Spleen (tissue), 11 donors: ENCODE results near the gene NFE2. TPM values are rescaled to one million over a fixed set of nuclear protein-coding genes. Genes with fewer than 3 reads are reported as not detected.

Source experiments
- DNase-seq: peaks from one replicate; pipeline ENCODE4 v3.0.0-alpha.2; 2020
- H3K27ac ChIP-seq, 8 donors: fragments of 200-600 bp; sonication (generic) in 7 of 8; 1 replicate in 4 of 8; 2 replicates in 4 of 8; pipeline versions ENCODE4 v1.5.0 to v1.8.0; 2016 to 2021; ENCODE audit warnings: inconsistent platforms in 4 of 8, mild to moderate bottlenecking in 4 of 8, moderate library complexity in 1 of 8
- H3K27me3 ChIP-seq, 7 donors: fragments of 200-600 bp; sonication (generic) in 6 of 7; replicated peaks in 1 of 7; 1 replicate in 4 of 7; 2 replicates in 3 of 7; pipeline versions ENCODE4 v1.5.0 to v1.8.0; 2016 to 2021; ENCODE audit warnings: inconsistent platforms in 3 of 7, mild to moderate bottlenecking in 1 of 7
- H3K36me3 ChIP-seq, 6 donors: fragments of 200-600 bp; sonication (generic) in 5 of 6; 1 replicate in 4 of 6; 2 replicates in 2 of 6; pipeline versions ENCODE4 v1.5.0 to v1.8.0; 2016 to 2021; ENCODE audit warnings: inconsistent platforms in 2 of 6
- H3K4me1 ChIP-seq, 6 donors: fragments of 200-600 bp; sonication (generic) in 5 of 6; 1 replicate in 3 of 6; 2 replicates in 3 of 6; pipeline versions ENCODE4 v1.5.0 to v1.8.0; 2016 to 2021; ENCODE audit warnings: inconsistent platforms in 3 of 6
- H3K4me3 ChIP-seq, 8 donors: fragments of 200-600 bp; sonication (generic) in 7 of 8; 1 replicate in 4 of 8; 2 replicates in 4 of 8; pipeline versions ENCODE4 v1.5.0 to v1.8.0; 2016 to 2021; ENCODE audit warnings: inconsistent platforms in 4 of 8, mild to moderate bottlenecking in 4 of 8, moderate library complexity in 2 of 8
- H3K9me3 ChIP-seq, 8 donors: fragments of 200-600 bp; sonication (generic) in 7 of 8; 1 replicate in 4 of 8; 2 replicates in 4 of 8; pipeline versions ENCODE4 v1.5.0 to v1.8.0; 2016 to 2021; ENCODE audit warnings: inconsistent platforms in 4 of 8
- CTCF ChIP-seq, 11 experiments: fragments of 200-600 bp in 7 of 11; fragments of 450-650 bp in 4 of 11; sonication (generic) in 4 of 11; IDR thresholded peaks in 8 of 11; conservative IDR thresholded peaks in 3 of 11; 1 replicate in 7 of 11; 2 replicates in 4 of 11; pipeline versions ENCODE4 v1.4.0 to v1.8.0; 2016 to 2021; ENCODE audit warnings: antibody characterized with exemption in 11 of 11, inconsistent platforms in 4 of 11, mild to moderate bottlenecking in 1 of 11
- POLR2A ChIP-seq, 3 donors: fragments of 450-650 bp; IDR thresholded peaks; one replicate each; pipeline ENCODE4 v1.5.1; 2017; ENCODE audit warnings: antibody characterized with exemption in 3 of 3, mild to moderate bottlenecking in 1 of 3
- POLR2AphosphoS5 ChIP-seq, 3 donors: sonication (generic); formaldehyde crosslinking; IDR thresholded peaks; one replicate each; pipeline ENCODE4 v1.5.1; 2017; ENCODE audit warnings: antibody characterized with exemption in 3 of 3
- WGBS, 5 donors: extraction: QIAGEN DNeasy Blood & Tissue Kit in 3 of 5; methylation state at CpG; one replicate each; pipeline versions ENCODE4 v1.1.5 to v1.1.7; 2013 to 2018; 5-methylcytosine and 5-hydroxymethylcytosine counted together
- intact Hi-C: fragments of 100-400 bp; cut with DNase I; formaldehyde crosslinking; loops from one replicate; pipeline ENCODE4 v1.15.0; 2023; ENCODE audit warnings: low total_unique reads
- polyA plus RNA-seq, 3 donors: library from polyadenylated mRNA; stranded (reverse); fragments of 200-250 nt; gene quantifications; one replicate each; pipeline ENCODE4 v1.2.1, GENCODE V29; 2013
- total RNA-seq, 7 donors: library from RNA; depleted of rRNA in 3 of 7; stranded (reverse); fragments of >200 nt in 3 of 7; fragmentation: NEBNext Ultra II Directional in 4 of 7; extraction: Animal tissue kit (Norgen Biotek cat#: 25700) in 4 of 7; gene quantifications; one replicate each; pipeline versions ENCODE4 v1.1.0 to v1.2.1, GENCODE V29; 2016 to 2021
- donor health status: healthy with polysubstance abuse.
- donor health status: DM: no; HTN: no; CAD: no; lungs with moderate emphysema.
- donor health status: DM: no; HTN: no; CAD: no.
- donor health status: Bipolar disorder and iron deficiency.
- donor health status: healthy.
- donor health status: DM: no; HTN: no; CAD: no.
- donor health status: DM: yes; HTN: yes; CAD: no.

The NFE2 gene
- total and polyA plus RNA-seq, 10 donors = 2.4 to 93.7 (median 24.7) TPM

GRCh38 chr12:54337854-54338650, 37.2 kb upstream of the NFE2 start:
- no peak for DNase-seq
- Histone ChIP-seq H3K4me3 (no peak overlapping the region), H3K36me3 (peaks cover 0 to 42% (median 28%) of the 10 kb centered on the region in 6 donors), H3K4me1 (peaks cover 11 to 66% (median 29%) of the 10 kb centered on the region in 6 donors), H3K27me3 (no peaks in the 10 kb centered on the region), H3K27ac (peak overlapping the region in 6 of 8 donors; percentile 10 to 61 (median 54)), H3K9me3 (no peaks in the 10 kb centered on the region)
- no peak for TF ChIP-seq POLR2AphosphoS5 (IDR thresholded peaks at IDR 0.05)
- TF ChIP-seq POLR2A (IDR thresholded peaks at IDR 0.05) = no peak
- intact Hi-C loops = no loop called here
- 68 to 86% (median 74%) methylated on average over 3 of the region's 3 CpGs for whole genome bisulfite sequencing, 5 donors

- H3K27ac ChIP-seq = peak overlapping the region in 6 of 8 donors; percentile 10 to 61 (median 54)
- 42 to 66% (median 57%) methylated on average over 3 of the region's 3 CpGs for WGBS, 5 donors
Observed at GRCh38 chr12:54337280-54337842, 36.5 kb upstream of the NFE2 start.

GRCh38 chr12:54333420-54334034, 32.7 kb upstream of the NFE2 start:
- no peak for TF ChIP-seq CTCF (IDR thresholded peaks at IDR 0.05 in 8 of 11, conservative IDR thresholded peaks at IDR 0.05 in 3 of 11)
- no peak for TF ChIP-seq POLR2A (IDR thresholded peaks at IDR 0.05)
- no peak for TF ChIP-seq POLR2AphosphoS5 (IDR thresholded peaks at IDR 0.05)
- 86 to 98% (median 92%) methylated on average over 4 of the region's 4 CpGs for WGBS, 5 donors
- peaks cover 39 to 99% (median 63%) of the 10 kb centered on the region in 6 donors for H3K4me1 ChIP-seq

More at GRCh38 chr12:54337280-54337842, 36.5 kb upstream of the NFE2 start:
- peaks cover 0 to 35% (median 21%) of the 10 kb centered on the region in 6 donors for H3K36me3 ChIP-seq
- intact Hi-C loops = no loop called here
- H3K4me3 ChIP-seq = no peak overlapping the region
- no peaks in the 10 kb centered on the region for H3K9me3 ChIP-seq
- H3K4me1 ChIP-seq = peaks cover 11 to 73% (median 30%) of the 10 kb centered on the region in 6 donors
- TF ChIP-seq POLR2AphosphoS5 (IDR thresholded peaks at IDR 0.05) (no peak), CTCF (IDR thresholded peaks at IDR 0.05 in 8 of 11, conservative IDR thresholded peaks at IDR 0.05 in 3 of 11) (no peak), POLR2A (IDR thresholded peaks at IDR 0.05) (no peak)
- no peaks in the 10 kb centered on the region for H3K27me3 ChIP-seq
- no peak for DNase-seq

GRCh38 chr12:54331461-54331860, 30.6 kb upstream of the NFE2 start:
- intact Hi-C loops = no loop called here
- Histone ChIP-seq H3K4me1 (peaks cover 34 to 99% (median 62%) of the 10 kb centered on the region in 6 donors), H3K27me3 (no peaks in the 10 kb centered on the region), H3K36me3 (peaks cover 0 to 32% (median 7%) of the 10 kb centered on the region in 6 donors), H3K27ac (peak overlapping the region in 3 of 8 donors; percentile 24 to 71 (median 53)), H3K4me3 (no peak overlapping the region), H3K9me3 (no peaks in the 10 kb centered on the region)
- no peak for TF ChIP-seq POLR2A (IDR thresholded peaks at IDR 0.05)
- TF ChIP-seq POLR2AphosphoS5 (IDR thresholded peaks at IDR 0.05) = no peak
- TF ChIP-seq CTCF (IDR thresholded peaks at IDR 0.05 in 8 of 11, conservative IDR thresholded peaks at IDR 0.05 in 3 of 11) = no peak
- no peak for DNase-seq
- WGBS, 5 donors = 91 to 96% (median 95%) methylated on average over 5 of the region's 5 CpGs

More at GRCh38 chr12:54333420-54334034, 32.7 kb upstream of the NFE2 start:
- Histone ChIP-seq H3K27ac (no peak overlapping the region), H3K9me3 (no peaks in the 10 kb centered on the region), H3K36me3 (peaks cover 0 to 32% (median 7%) of the 10 kb centered on the region in 6 donors), H3K27me3 (no peaks in the 10 kb centered on the region), H3K4me3 (no peak overlapping the region)
- intact Hi-C loops = no loop called here
- DNase-seq = no peak
